Sigmoid colon (tissue), 4 donors: ENCODE data around the gene EOGT.

ENCODE experiments used
- EP300 ChIP-seq, 4 donors: sonication (generic); formaldehyde crosslinking; IDR thresholded peaks; one replicate each; pipeline ENCODE4 v1.6.1; 2017; ENCODE audit warnings: antibody characterized with exemption in 4 of 4
- POLR2A ChIP-seq, 2 donors: fragments of 450-650 bp; IDR thresholded peaks; one replicate each; pipeline ENCODE4 v1.6.1; 2016; ENCODE audit warnings: antibody characterized with exemption in 2 of 2, mild to moderate bottlenecking in 2 of 2, moderate library complexity in 2 of 2

GRCh38 chr3:69011096-69011730 lies 2.3 kb downstream of the EOGT start:
- no peak for TF ChIP-seq POLR2A (IDR thresholded peaks at IDR 0.05)
- no peak for TF ChIP-seq EP300 (IDR thresholded peaks at IDR 0.05)
